Measurements from ENCODE around the gene MEX3A. TPM values are rescaled to one million over a fixed set of nuclear protein-coding genes. Genes with fewer than 3 reads are reported as not detected.

MEX3A gene
- polyA plus RNA-seq, 2 of the 4 experiments (the other 2 are of a cell fraction) = 1.8 to 4.9 TPM

DNA sequence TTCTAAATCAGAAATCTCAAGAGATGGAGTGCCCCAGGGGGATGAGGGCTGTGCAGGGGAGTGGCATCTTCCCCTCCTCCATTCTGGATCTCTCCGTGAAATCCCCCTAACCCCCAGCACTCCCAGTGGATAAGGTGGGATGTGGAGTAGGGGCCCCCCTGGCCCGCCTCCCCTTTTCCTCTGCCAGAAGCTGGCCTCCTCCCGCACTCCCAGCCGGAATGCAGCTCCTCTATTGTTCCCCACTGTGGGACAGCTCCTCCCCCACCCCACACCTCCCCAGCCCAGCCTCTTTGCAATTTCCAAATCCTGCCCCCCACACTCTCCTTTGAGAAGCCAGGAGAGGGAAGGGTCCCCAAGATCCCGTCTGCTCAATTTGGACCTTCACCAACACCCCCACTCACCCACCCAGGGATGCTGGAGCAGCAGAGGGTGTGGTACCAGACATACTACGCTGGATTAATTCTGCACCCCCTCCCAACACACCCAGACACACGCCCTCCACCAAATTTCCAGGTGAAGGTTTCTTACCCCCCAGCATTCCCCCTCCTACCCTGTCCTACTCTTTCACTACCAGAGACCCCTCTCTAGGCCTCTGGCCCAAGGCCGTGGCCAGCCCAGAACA, 1.9 kb downstream of the MEX3A start (continued):
- TF ChIP-seq, protein P1, sequence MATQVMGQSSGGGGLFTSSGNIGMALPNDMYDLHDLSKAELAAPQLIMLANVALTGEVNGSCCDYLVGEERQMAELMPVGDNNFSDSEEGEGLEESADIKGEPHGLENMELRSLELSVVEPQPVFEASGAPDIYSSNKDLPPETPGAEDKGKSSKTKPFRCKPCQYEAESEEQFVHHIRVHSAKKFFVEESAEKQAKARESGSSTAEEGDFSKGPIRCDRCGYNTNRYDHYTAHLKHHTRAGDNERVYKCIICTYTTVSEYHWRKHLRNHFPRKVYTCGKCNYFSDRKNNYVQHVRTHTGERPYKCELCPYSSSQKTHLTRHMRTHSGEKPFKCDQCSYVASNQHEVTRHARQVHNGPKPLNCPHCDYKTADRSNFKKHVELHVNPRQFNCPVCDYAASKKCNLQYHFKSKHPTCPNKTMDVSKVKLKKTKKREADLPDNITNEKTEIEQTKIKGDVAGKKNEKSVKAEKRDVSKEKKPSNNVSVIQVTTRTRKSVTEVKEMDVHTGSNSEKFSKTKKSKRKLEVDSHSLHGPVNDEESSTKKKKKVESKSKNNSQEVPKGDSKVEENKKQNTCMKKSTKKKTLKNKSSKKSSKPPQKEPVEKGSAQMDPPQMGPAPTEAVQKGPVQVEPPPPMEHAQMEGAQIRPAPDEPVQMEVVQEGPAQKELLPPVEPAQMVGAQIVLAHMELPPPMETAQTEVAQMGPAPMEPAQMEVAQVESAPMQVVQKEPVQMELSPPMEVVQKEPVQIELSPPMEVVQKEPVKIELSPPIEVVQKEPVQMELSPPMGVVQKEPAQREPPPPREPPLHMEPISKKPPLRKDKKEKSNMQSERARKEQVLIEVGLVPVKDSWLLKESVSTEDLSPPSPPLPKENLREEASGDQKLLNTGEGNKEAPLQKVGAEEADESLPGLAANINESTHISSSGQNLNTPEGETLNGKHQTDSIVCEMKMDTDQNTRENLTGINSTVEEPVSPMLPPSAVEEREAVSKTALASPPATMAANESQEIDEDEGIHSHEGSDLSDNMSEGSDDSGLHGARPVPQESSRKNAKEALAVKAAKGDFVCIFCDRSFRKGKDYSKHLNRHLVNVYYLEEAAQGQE (IDR thresholded peaks at IDR 0.05) = no peak
- TF ChIP-seq KDM5A (IDR thresholded peaks at IDR 0.05) (no peak), EHF (CRISPR knock-in tag; IDR thresholded peaks at IDR 0.05) (no peak), HEYL (CRISPR knock-in tag; IDR thresholded peaks at IDR 0.05) (no peak), POLR2AphosphoS2 (conservative IDR thresholded peaks at IDR 0.05; ENCODE audit: low read length) (no peak), ZSCAN20 (CRISPR knock-in tag; IDR thresholded peaks at IDR 0.05) (no peak), ZNF302 (CRISPR knock-in tag; IDR thresholded peaks at IDR 0.05) (no peak), HDAC2 (IDR thresholded peaks at IDR 0.05) (no peak), CEBPB (IDR thresholded peaks at IDR 0.05) (no peak)
- TF ChIP-seq, protein P2, sequence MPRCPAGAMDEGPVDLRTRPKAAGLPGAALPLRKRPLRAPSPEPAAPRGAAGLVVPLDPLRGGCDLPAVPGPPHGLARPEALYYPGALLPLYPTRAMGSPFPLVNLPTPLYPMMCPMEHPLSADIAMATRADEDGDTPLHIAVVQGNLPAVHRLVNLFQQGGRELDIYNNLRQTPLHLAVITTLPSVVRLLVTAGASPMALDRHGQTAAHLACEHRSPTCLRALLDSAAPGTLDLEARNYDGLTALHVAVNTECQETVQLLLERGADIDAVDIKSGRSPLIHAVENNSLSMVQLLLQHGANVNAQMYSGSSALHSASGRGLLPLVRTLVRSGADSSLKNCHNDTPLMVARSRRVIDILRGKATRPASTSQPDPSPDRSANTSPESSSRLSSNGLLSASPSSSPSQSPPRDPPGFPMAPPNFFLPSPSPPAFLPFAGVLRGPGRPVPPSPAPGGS (IDR thresholded peaks at IDR 0.05) = no peak

DNA sequence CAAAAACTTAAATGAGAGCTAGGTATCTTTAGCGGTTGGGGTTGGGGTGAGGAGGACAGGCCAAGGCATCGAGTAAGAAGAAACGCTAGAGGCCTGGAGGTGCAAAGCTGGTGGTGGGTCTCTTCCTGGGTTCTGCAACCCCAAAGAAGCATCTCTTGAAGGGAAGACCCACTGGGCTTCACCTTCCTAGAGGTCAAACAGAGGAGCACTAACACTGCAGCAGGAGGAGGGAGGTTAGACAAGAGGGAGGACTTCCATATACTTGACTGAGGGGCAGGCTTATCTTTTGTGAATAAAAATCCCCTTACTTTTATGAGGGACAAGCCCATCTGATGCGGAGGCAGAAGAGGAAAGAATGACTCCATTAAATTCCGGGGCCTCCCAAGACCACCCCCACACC, 2.5 kb downstream of the MEX3A start:
- FAIRE-seq (no peak), ATAC-seq (no peak), DNase-seq (ENCODE audit: low read depth in 1 of 2, low spot score in 1 of 2) (no peak)
- Histone ChIP-seq H3K4me1 (peaks cover 14% of the 10 kb centered on the region; the same call in 2 of the 3 replicates), H3K27ac (no peak overlapping the region), H3K9me3 (no peaks in the 10 kb centered on the region), H3K4me3 (no peak overlapping the region), H3K4me2 (no peak overlapping the region)
- 95% methylated on average over 5 of the region's 5 CpGs for WGBS (ENCODE audit: missing lambda C conversion rate)
- no peak for TF ChIP-seq ZC3H11A (IDR thresholded peaks at IDR 0.05)
- no peak for TF ChIP-seq CHD4 (IDR thresholded peaks at IDR 0.05; ENCODE audit: borderline replicate concordance)
- CTCF ChIA-PET = interaction anchor here (0.7 to 2.9 kb wide), 4 partner anchors 10 to 66 kb away, joined by 3 to 19 read pairs (median 4); no protein-coding TSS in a partner anchor
- POLR2A ChIA-PET = no interaction called here

DNA sequence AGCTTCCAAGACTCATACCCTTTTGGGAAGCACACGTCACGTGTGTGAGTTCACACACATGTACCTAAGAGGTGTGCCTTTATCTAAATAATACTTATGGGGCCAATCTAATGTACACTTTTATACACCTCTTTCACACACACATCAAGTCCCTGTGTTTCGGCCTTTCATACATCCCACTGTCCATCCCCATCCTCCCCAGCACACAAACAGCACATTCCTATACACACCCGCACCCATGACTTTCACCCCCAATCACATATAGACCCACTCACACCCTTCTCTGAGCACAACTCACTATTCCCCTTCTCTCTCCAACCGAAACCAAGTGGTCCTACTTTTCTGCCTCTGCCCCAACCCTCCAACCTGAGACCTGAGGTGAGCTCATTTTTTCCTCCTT, 3.5 kb downstream of the MEX3A start:
- no peak overlapping the region for H3K4me2 ChIP-seq
- ChIA-PET POLR2A (no interaction called here), CTCF (interaction anchor here (0.9 to 2.9 kb wide), 6 partner anchors 10 to 67 kb away, joined by 3 to 19 read pairs (median 4); no protein-coding TSS in a partner anchor)
- no peak for FAIRE-seq
- no peak for ATAC-seq
- H3K4me1 ChIP-seq = peaks cover 14% of the 10 kb centered on the region; the same call in 2 of the 3 replicates
- no peak overlapping the region for H3K4me3 ChIP-seq
- DNase-seq (ENCODE audit: low read depth in 1 of 2, low spot score in 1 of 2) = no peak
- WGBS (ENCODE audit: missing lambda C conversion rate) = 94% methylated on average over 5 of the region's 5 CpGs
- TF ChIP-seq SREBF2 (IDR thresholded peaks at IDR 0.05) = no peak
- TF ChIP-seq CHD2 (IDR thresholded peaks at IDR 0.05; ENCODE audit: low read length, partially characterized antibody) = no peak
- no peak for TF ChIP-seq ESRRA (IDR thresholded peaks at IDR 0.05; ENCODE audit: borderline replicate concordance, low read length)
- no peak for TF ChIP-seq ZSCAN20 (CRISPR knock-in tag; IDR thresholded peaks at IDR 0.05)
- no peak for TF ChIP-seq HEYL (CRISPR knock-in tag; IDR thresholded peaks at IDR 0.05)
- no peak for TF ChIP-seq RAD21 (conservative IDR thresholded peaks at IDR 0.05 in 1 of 2, IDR thresholded peaks at IDR 0.05 in 1 of 2)
- TF ChIP-seq EHF (CRISPR knock-in tag; IDR thresholded peaks at IDR 0.05) = no peak
- no peak for TF ChIP-seq KDM1A (IDR thresholded peaks at IDR 0.05; ENCODE audit: low read depth)
- TF ChIP-seq, protein P3, sequence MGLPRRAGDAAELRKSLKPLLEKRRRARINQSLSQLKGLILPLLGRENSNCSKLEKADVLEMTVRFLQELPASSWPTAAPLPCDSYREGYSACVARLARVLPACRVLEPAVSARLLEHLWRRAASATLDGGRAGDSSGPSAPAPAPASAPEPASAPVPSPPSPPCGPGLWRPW (IDR thresholded peaks at IDR 0.05) = no peak
- TF ChIP-seq EHMT2 (IDR thresholded peaks at IDR 0.05; ENCODE audit: low read depth) = no peak
- TF ChIP-seq, protein P4, sequence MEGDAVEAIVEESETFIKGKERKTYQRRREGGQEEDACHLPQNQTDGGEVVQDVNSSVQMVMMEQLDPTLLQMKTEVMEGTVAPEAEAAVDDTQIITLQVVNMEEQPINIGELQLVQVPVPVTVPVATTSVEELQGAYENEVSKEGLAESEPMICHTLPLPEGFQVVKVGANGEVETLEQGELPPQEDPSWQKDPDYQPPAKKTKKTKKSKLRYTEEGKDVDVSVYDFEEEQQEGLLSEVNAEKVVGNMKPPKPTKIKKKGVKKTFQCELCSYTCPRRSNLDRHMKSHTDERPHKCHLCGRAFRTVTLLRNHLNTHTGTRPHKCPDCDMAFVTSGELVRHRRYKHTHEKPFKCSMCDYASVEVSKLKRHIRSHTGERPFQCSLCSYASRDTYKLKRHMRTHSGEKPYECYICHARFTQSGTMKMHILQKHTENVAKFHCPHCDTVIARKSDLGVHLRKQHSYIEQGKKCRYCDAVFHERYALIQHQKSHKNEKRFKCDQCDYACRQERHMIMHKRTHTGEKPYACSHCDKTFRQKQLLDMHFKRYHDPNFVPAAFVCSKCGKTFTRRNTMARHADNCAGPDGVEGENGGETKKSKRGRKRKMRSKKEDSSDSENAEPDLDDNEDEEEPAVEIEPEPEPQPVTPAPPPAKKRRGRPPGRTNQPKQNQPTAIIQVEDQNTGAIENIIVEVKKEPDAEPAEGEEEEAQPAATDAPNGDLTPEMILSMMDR (IDR thresholded peaks at IDR 0.05) = no peak
- TF ChIP-seq RARB (CRISPR knock-in tag; IDR thresholded peaks at IDR 0.05) = no peak
- TF ChIP-seq JUN (IDR thresholded peaks at IDR 0.05) = no peak
- TF ChIP-seq, protein P5, sequence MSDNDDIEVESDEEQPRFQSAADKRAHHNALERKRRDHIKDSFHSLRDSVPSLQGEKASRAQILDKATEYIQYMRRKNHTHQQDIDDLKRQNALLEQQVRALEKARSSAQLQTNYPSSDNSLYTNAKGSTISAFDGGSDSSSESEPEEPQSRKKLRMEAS (IDR thresholded peaks at IDR 0.05) = no peak
- no peak for TF ChIP-seq RNF2 (IDR thresholded peaks at IDR 0.05; ENCODE audit: borderline replicate concordance, low read depth)
- TF ChIP-seq, protein P6, sequence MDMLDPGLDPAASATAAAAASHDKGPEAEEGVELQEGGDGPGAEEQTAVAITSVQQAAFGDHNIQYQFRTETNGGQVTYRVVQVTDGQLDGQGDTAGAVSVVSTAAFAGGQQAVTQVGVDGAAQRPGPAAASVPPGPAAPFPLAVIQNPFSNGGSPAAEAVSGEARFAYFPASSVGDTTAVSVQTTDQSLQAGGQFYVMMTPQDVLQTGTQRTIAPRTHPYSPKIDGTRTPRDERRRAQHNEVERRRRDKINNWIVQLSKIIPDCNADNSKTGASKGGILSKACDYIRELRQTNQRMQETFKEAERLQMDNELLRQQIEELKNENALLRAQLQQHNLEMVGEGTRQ (IDR thresholded peaks at IDR 0.05) = no peak
- H3K27ac ChIP-seq = no peak overlapping the region
- H3K9me3 ChIP-seq = no peaks in the 10 kb centered on the region

Data from A549 (cell line).